AG08395 (cell line): ENCODE results near the gene RBL1.
"Not testable (repeated sequence)": the region's sequence is repeated elsewhere in the genome, so short reads cannot be mapped to it uniquely, and the experiment has no call there.

Experiments used
- DNase-seq: peaks from one replicate; pipeline ENCODE4 v3.0.0; 2012; ENCODE audit warnings: mixed read lengths, low spot score

RBL1 gene

DNA sequence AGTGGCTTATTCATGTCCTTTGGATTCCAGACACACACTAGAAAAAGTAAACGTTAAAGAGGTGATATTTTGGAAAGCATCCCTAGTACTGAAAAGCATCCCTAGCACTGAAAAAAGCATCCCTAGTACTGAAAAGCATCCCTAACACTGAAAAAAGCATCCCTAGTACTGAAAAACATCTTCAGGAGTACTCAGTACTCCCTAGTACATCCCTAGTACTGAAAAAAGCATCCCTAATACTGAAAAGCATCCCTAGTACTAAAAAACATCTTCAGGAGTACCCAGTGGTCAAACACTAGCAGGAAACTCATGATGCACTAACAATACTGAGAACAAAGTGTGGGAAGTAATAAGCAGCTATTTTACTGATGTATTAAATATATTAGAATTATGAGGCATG lies 98.7 kb downstream of the RBL1 start:
- no peak for DNase-seq

- DNase-seq = not testable (repeated sequence)
Measured at GRCh38 chr20:36994221-36994620, 101.6 kb downstream of the RBL1 start.

- DNase-seq = no peak
Measured at GRCh38 chr20:36992802-36993334, 102.9 kb downstream of the RBL1 start.

GRCh38 chr20:36991703-36992102 lies 104.1 kb downstream of the RBL1 start:
- no peak for DNase-seq

DNA sequence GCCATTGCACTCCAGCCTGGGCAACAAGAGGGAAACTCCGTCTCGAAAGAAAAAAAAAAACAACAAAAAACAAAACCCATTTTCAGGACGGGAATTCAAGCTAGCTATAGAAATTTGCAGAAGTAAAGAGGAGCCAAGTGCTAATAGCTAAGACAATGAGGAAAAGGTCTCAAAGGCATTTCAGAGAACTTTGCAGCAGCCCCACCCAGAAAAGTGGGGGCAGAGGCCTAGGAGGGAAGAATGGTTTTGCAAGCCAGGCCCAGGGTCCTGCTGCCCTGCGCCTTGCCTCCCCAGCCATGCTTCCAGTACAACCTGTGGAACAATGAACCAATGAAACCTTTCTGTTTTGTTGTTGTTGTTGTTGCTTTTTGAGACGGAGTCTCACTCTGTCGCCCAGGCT lies 106.0 kb downstream of the RBL1 start:
- no peak for DNase-seq

DNA sequence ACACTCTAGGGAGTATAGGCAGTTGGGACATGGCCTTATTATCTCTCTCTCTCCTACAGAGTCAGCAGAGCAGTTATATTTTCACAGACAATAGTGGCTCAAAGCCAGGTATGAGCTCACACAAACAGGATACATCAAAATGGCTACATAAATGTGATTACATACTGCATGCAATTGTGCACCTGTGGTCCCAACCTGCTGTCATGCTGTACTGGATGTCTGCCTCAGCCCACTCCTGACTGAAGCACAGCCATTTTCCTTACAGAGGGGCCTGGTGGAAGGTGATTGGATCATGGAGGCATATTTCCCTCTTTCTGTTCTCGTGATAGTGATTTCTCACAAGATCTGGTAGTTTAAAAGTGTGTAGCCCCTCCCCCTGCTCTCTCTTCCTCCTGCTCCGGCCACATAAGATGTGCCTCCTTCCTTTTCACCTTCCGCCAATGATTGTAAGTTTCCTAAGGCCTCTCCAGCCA lies 107.3 kb downstream of the RBL1 start:
- DNase-seq = peak; percentile 5

GRCh38 chr20:36984257-36984638 lies 111.5 kb downstream of the RBL1 start:
- DNase-seq = no peak

- DNase-seq = no peak
Measured at GRCh38 chr20:36975099-36975818, 120.5 kb downstream of the RBL1 start.

GRCh38 chr20:36974660-36975059 lies 121.1 kb downstream of the RBL1 start:
- DNase-seq = no peak

- DNase-seq = no peak
Measured at GRCh38 chr20:36971103-36971502, 124.7 kb downstream of the RBL1 start.

DNA sequence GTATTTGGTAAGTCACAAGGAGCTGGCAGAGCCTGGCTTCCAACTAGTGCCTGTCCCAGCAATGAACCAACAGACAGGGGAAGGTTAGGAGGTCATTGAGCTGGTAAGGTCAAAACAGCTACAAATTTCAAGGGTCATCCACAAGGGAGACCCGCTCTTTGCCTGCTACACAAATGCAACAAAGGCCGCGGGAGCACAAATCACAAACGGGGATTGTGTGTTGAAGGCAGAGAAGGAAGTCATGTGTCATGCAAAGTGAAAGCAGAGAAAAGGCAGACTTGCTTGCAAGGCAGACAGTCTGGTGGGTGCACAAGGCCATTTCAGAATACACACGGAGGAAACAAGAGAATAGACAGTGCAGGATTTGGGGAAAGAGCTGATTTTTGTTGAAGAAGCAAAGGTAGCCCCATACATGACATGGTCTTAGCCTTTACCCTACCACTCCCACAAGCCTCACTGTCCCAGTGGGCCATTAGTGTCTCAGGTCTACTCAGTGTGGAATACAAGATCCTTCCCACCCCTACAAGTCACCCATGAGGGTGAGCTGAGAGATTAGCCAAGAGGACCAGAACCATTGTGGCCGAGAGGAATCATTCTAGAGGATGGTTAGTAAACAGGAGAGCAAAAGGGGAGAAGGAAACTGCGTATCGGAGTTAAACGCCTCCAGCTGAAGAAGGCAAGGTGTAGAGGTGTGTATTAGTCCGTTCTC lies 126.2 kb downstream of the RBL1 start:
- no peak for DNase-seq

- no peak for DNase-seq
Measured at GRCh38 chr20:36969051-36969450, 126.7 kb downstream of the RBL1 start.

GRCh38 chr20:36967636-36968035 lies 128.2 kb downstream of the RBL1 start:
- no peak for DNase-seq

GRCh38 chr20:36966965-36967364 lies 128.8 kb downstream of the RBL1 start:
- not testable (repeated sequence) for DNase-seq

- not testable (repeated sequence) for DNase-seq
Measured at GRCh38 chr20:36962354-36962941, 133.3 kb downstream of the RBL1 start.

DNA sequence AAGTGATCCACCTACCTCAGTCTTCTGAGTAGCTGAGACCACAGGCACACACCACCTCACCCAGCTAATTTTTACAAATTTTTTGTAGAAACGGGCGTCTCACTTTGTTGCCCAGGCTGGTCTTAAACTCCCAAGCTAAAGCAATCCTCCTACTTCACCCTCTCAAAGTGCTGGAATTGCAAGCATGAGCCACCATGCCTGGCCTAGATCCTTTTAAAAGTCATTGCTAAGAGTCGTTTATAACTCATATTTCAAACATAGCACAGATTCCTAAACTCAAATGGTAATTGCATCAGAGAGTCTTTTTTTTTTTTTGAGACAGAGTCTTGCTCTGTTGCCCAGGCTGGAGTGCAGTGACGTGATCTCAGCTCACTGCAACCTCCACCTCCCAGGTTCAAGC lies 136.6 kb downstream of the RBL1 start:
- no peak for DNase-seq

- no peak for DNase-seq
Measured at GRCh38 chr20:36957875-36958667, 137.7 kb downstream of the RBL1 start.

GRCh38 chr20:36956674-36957073 lies 139.1 kb downstream of the RBL1 start:
- DNase-seq = no peak

DNA sequence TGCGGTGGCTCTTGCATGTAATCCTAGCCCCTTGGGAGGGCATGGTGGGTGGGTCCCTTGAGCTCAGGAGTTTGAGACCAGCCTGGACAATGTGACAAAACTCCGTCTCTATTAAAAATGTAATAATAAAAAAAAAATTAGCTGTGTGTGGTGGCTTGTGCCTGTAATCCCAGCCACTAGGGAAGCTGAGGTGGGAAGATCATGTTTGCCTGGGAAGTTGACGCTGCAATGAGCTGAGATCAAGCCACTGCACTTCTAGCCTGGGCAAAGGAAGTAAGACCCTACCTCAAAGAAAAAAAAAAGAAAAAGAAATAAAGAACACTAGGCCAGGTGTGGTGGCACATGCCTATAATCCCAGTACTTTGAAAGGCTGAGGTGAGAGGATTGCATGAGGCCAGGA lies 139.8 kb downstream of the RBL1 start:
- no peak for DNase-seq

DNA sequence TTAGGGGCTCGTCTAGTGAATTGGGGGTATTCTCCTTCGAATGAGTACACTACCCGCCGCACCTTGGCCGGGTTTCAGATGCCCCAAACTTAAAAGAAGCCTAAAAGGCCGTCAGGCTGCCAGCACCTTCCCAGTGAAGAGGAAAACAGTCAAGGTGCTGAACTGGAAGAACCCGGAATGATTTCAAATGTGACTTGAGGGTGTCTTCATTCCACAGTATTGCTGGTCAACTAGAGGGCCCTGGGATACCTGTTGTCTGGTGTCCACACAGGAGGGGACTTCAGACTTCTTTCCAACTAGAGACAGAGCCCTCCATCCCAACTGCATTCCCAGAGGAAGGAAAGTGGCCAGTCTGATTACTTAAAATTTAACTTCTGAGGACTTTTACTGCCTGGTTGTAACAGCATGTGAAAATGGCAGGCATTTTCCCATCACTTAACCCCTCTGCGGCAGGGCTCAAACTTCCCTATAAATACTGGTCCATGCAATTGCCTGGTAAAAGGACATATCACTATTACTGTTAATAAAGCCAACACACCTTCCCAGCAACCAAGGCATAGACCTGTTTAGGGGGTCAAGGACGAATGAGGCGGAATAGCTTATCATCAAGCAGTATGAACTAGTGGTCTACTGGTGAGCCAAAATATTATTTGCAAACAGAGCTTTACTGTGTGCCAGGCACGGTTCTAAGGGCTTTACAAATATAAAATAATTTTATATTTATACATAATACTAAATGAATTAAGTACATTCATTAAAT lies 143.6 kb downstream of the RBL1 start:
- no peak for DNase-seq
